H9 (cell line): Measurements from ENCODE around the gene ARHGAP15. TPM values are rescaled to one million over a fixed set of nuclear protein-coding genes. Genes with fewer than 3 reads are reported as not detected.

ENCODE experiments used
- DNase-seq: peaks from one replicate; pipeline ENCODE4 v3.0.0-alpha.2; 2017
- H2AFZ ChIP-seq: one replicate; pipeline ENCODE4 v1.6.1; 2013; ENCODE audit warnings: mild to moderate bottlenecking, low read length, control low read depth, moderate library complexity
- H2AK5ac ChIP-seq: 2 replicates; pipeline ENCODE4 v1.6.1; 2013; ENCODE audit warnings: low read length, control low read depth, mixed read lengths; ENCODE audit not compliant: insufficient read length
- H2BK120ac ChIP-seq: one replicate; pipeline ENCODE4 v1.6.1; 2013; ENCODE audit warnings: low read depth, mild to moderate bottlenecking, low read length, control low read depth, inconsistent platforms; ENCODE audit not compliant: poor library complexity, severe bottlenecking
- H2BK12ac ChIP-seq: 2 replicates; pipeline ENCODE4 v1.6.1; 2013; ENCODE audit warnings: low read length, control low read depth, mixed read lengths, low read depth; ENCODE audit not compliant: insufficient read length
- H2BK15ac ChIP-seq: 2 replicates; pipeline ENCODE4 v1.6.1; 2013; ENCODE audit warnings: low read depth, low read length, control low read depth
- H2BK20ac ChIP-seq: one replicate; pipeline ENCODE4 v1.6.1; 2013; ENCODE audit warnings: low read depth, mild to moderate bottlenecking, low read length, control low read depth, inconsistent platforms; ENCODE audit not compliant: poor library complexity, severe bottlenecking
- H2BK5ac ChIP-seq: 2 replicates; pipeline ENCODE4 v1.6.1; 2013; ENCODE audit warnings: low read length, control low read depth, mixed read lengths; ENCODE audit not compliant: insufficient read length
- H3K14ac ChIP-seq: 2 replicates; pipeline ENCODE4 v1.6.1; 2013; ENCODE audit warnings: low read length, control low read depth; ENCODE audit not compliant: insufficient read depth
- H3K18ac ChIP-seq: 2 replicates; pipeline ENCODE4 v1.6.1; 2013; ENCODE audit warnings: low read depth, mild to moderate bottlenecking, mixed read lengths, low read length, control low read depth; ENCODE audit not compliant: insufficient read length
- H3K23ac ChIP-seq: 2 replicates; pipeline ENCODE4 v1.6.1; 2013; ENCODE audit warnings: low read length, control low read depth, mixed read lengths, low read depth; ENCODE audit not compliant: insufficient read length
- H3K23me2 ChIP-seq: 2 replicates; pipeline ENCODE4 v1.6.1; 2013; ENCODE audit warnings: low read depth, mild to moderate bottlenecking, mixed read lengths, low read length, control low read depth; ENCODE audit not compliant: insufficient read length, poor library complexity, severe bottlenecking
- H3K27ac ChIP-seq: 2 replicates; pipeline ENCODE4 v1.5.1; 2013; ENCODE audit warnings: low read length, control low read depth, mixed read lengths, low read depth; ENCODE audit not compliant: insufficient read length
- H3K27me3 ChIP-seq: 2 replicates; pipeline ENCODE4 v1.6.1; 2013; ENCODE audit warnings: low read length, control low read depth, inconsistent platforms; ENCODE audit not compliant: insufficient read depth
- H3K4ac ChIP-seq: 2 replicates; pipeline ENCODE4 v1.6.1; 2013; ENCODE audit warnings: low read depth, mild to moderate bottlenecking, control low read depth, inconsistent platforms, low read length, moderate library complexity
- H3K4me1 ChIP-seq: 2 replicates; pipeline ENCODE4 v1.6.1; 2013; ENCODE audit warnings: low read length, control low read depth, inconsistent platforms; ENCODE audit not compliant: insufficient read depth
- H3K4me2 ChIP-seq: 2 replicates; pipeline ENCODE4 v1.6.1; 2013; ENCODE audit warnings: low read length, control low read depth, mixed read lengths; ENCODE audit not compliant: insufficient read length, insufficient read depth
- H3K56ac ChIP-seq: 2 replicates; pipeline ENCODE4 v1.6.1; 2013; ENCODE audit warnings: low read depth, mild to moderate bottlenecking, mixed read lengths, low read length, control low read depth; ENCODE audit not compliant: insufficient read length
- H3K79me1 ChIP-seq: 2 replicates; pipeline ENCODE4 v1.6.1; 2013; ENCODE audit warnings: low read depth, mild to moderate bottlenecking, moderate library complexity, low read length, control low read depth, inconsistent platforms; ENCODE audit not compliant: insufficient read depth, poor library complexity, severe bottlenecking
- H3K79me2 ChIP-seq: 2 replicates; pipeline ENCODE4 v1.6.1; 2013; ENCODE audit warnings: low read length, control low read depth, inconsistent platforms; ENCODE audit not compliant: insufficient read depth
- H3K9ac ChIP-seq: 2 replicates; pipeline ENCODE4 v1.6.1; 2013; ENCODE audit warnings: low read length, control low read depth, mixed read lengths; ENCODE audit not compliant: insufficient read length; ENCODE audit errors: extremely low read depth
- H3K9me3 ChIP-seq: one replicate; pipeline ENCODE4 v1.6.1; 2013; ENCODE audit warnings: low read depth, low read length, inconsistent platforms; ENCODE audit not compliant: control insufficient read depth
- H3T11ph ChIP-seq: one replicate; pipeline ENCODE4 v1.6.1; 2013; ENCODE audit warnings: mild to moderate bottlenecking, low read length, control low read depth, inconsistent platforms
- H4K20me1 ChIP-seq: one replicate; pipeline ENCODE4 v1.6.1; 2013; ENCODE audit not compliant: control insufficient read depth, insufficient read length, insufficient read depth
- H4K5ac ChIP-seq: 2 replicates; pipeline ENCODE4 v1.6.1; 2013; ENCODE audit warnings: low read depth, mild to moderate bottlenecking, mixed read lengths, low read length, control low read depth; ENCODE audit not compliant: insufficient read length
- H4K8ac ChIP-seq: replicated peaks from 2 replicates; pipeline ENCODE4 v1.6.1; 2013; ENCODE audit warnings: low read length, control low read depth, mixed read lengths, low read depth; ENCODE audit not compliant: insufficient read length
- H4K91ac ChIP-seq: 2 replicates; pipeline ENCODE4 v1.6.1; 2013; ENCODE audit warnings: low read depth, mild to moderate bottlenecking, moderate library complexity, mixed read lengths, low read length, control low read depth; ENCODE audit not compliant: insufficient read length
- H3K27ac Mint-ChIP-seq, 3 experiments: 2 replicates in 2 of 3; 3 replicates in 1 of 3; pipeline ENCODE4 v1.8.0; 2020 to 2021; ENCODE audit warnings: mixed read lengths in 3 of 3, mild to moderate bottlenecking in 1 of 3, moderate library complexity in 1 of 3
- H3K27me3 Mint-ChIP-seq: 2 replicates; pipeline ENCODE4 v1.8.0; 2021; ENCODE audit warnings: low read depth, mild to moderate bottlenecking, moderate library complexity, mixed read lengths
- H3K36me3 Mint-ChIP-seq, 3 experiments: 2 replicates in 2 of 3; 3 replicates in 1 of 3; pipeline ENCODE4 v1.8.0; 2020 to 2021; ENCODE audit warnings: low read depth in 3 of 3, mixed read lengths in 3 of 3; ENCODE audit not compliant: insufficient read depth in 1 of 3
- H3K4me1 Mint-ChIP-seq, 2 experiments: 2 replicates each; pipeline ENCODE4 v1.8.0; 2020; ENCODE audit warnings: mixed read lengths in 2 of 2
- H3K4me3 Mint-ChIP-seq, 2 experiments: 2 replicates in 1 of 2; 3 replicates in 1 of 2; pipeline ENCODE4 v1.8.0; 2020 to 2021; ENCODE audit warnings: mild to moderate bottlenecking in 2 of 2, mixed read lengths in 2 of 2, moderate library complexity in 1 of 2
- H3K9me3 Mint-ChIP-seq, 2 experiments: 2 replicates in 1 of 2; 3 replicates in 1 of 2; pipeline ENCODE4 v1.8.0; 2020; ENCODE audit warnings: mild to moderate bottlenecking in 2 of 2, mixed read lengths in 2 of 2, moderate library complexity in 1 of 2
- CTCF ChIP-seq: fragments of 200-600 bp; sonication (generic); conservative IDR thresholded peaks from 3 replicates; pipeline ENCODE4 v1.8.0; 2021; ENCODE audit warnings: antibody characterized with exemption, mild to moderate bottlenecking
- WGBS: extraction: QIAGEN DNeasy Blood & Tissue Kit; methylation state at CpG from one replicate; pipeline ENCODE4 v1.1.7; 2013; ENCODE audit warnings: missing lambda C conversion rate, low lambda C conversion rate, mixed read lengths; ENCODE audit not compliant: insufficient read length; ENCODE audit errors: extremely low coverage; 5-methylcytosine and 5-hydroxymethylcytosine counted together
- total RNA-seq: library from RNA; stranded (reverse); gene quantifications from 2 replicates; pipeline ENCODE4 v1.2.1, GENCODE V29; 2021

Gene ARHGAP15
- total RNA-seq, 1 experiment from 2014 or later: not detected

- no peak overlapping the region for H3K4me3 Mint-ChIP-seq
- Histone ChIP-seq H2BK120ac (no peak overlapping the region), H3K4ac (no peak overlapping the region), H4K20me1 (no peaks in the 10 kb centered on the region), H2BK15ac (no peak overlapping the region), H2AFZ (no peak overlapping the region), H3K4me2 (no peak overlapping the region), H3K79me2 (no peaks in the 10 kb centered on the region), H3T11ph (no peak overlapping the region), H4K5ac (no peak overlapping the region), H2BK5ac (no peak overlapping the region), H2BK12ac (no peak overlapping the region), H4K91ac (no peak overlapping the region), H3K27me3 (no peaks in the 10 kb centered on the region), H3K27ac (no peak overlapping the region), H3K9ac (no peak overlapping the region), H2AK5ac (no peak overlapping the region), H2BK20ac (no peak overlapping the region), H3K79me1 (no peaks in the 10 kb centered on the region), H3K14ac (no peak overlapping the region), H3K56ac (no peak overlapping the region), H3K23me2 (no peaks in the 10 kb centered on the region), H3K23ac (no peak overlapping the region), H3K9me3 (no peaks in the 10 kb centered on the region), H3K18ac (no peak overlapping the region), H3K4me1 (no peaks in the 10 kb centered on the region), H4K8ac (no peak overlapping the region)
- no peak for DNase-seq
- no peaks in the 10 kb centered on the region for H3K27me3 Mint-ChIP-seq
- no peaks in the 10 kb centered on the region for H3K36me3 Mint-ChIP-seq
- H3K4me1 Mint-ChIP-seq: no peaks in the 10 kb centered on the region
- no peak overlapping the region for H3K27ac Mint-ChIP-seq
- WGBS: no CpG with 5 or more reads among the region's 2 CpGs
- no peak for TF ChIP-seq CTCF
- no peaks in the 10 kb centered on the region for H3K9me3 Mint-ChIP-seq
Observed at GRCh38 chr2:143674051-143674450, 544.8 kb downstream of the ARHGAP15 start.
